SJSA1 (cell line): ENCODE measurements around the gene AIF1L. TPM values are rescaled to one million over a fixed set of nuclear protein-coding genes. Genes with fewer than 3 reads are reported as not detected.

ENCODE experiments used
- DNase-seq, 2 experiments: peaks; one replicate each; pipeline ENCODE4 v3.0.0-alpha.2; 2015 to 2020; ENCODE audit warnings: low spot score in 2 of 2, low read depth in 1 of 2
- H3K27ac ChIP-seq: fragments of 250-450 bp; sonication (Bioruptor Pico); 2 replicates; pipeline ENCODE4 v1.5.1; 2020; ENCODE audit warnings: mild to moderate bottlenecking, moderate library complexity
- H3K27me3 ChIP-seq: fragments of 250-450 bp; sonication (Bioruptor Pico); replicated peaks from 2 replicates; pipeline ENCODE4 v1.5.1; 2020; ENCODE audit warnings: mild to moderate bottlenecking, moderate library complexity
- H3K36me3 ChIP-seq: fragments of 250-450 bp; sonication (Bioruptor Pico); 2 replicates; pipeline ENCODE4 v1.5.1; 2020; ENCODE audit warnings: mild to moderate bottlenecking
- H3K4me1 ChIP-seq: fragments of 250-450 bp; sonication (Bioruptor Pico); replicated peaks from 2 replicates; pipeline ENCODE4 v1.6.1; 2021; ENCODE audit warnings: mild to moderate bottlenecking
- H3K4me3 ChIP-seq: fragments of 250-450 bp; sonication (Bioruptor Pico); 2 replicates; pipeline ENCODE4 v1.5.1; 2020; ENCODE audit warnings: mild to moderate bottlenecking
- H3K9me3 ChIP-seq: fragments of 250-450 bp; sonication (Bioruptor Pico); replicated peaks from 2 replicates; pipeline ENCODE4 v1.5.1; 2020; ENCODE audit warnings: mild to moderate bottlenecking
- total RNA-seq: library from RNA; depleted of rRNA; stranded (reverse); fragments of >200 nt; shearing (Covaris generic); gene quantifications from 2 replicates; pipeline ENCODE4 v1.2.3, GENCODE V29; 2014

The AIF1L gene
- total RNA-seq, 1 experiment from 2014 or later = 0.61 TPM

DNA sequence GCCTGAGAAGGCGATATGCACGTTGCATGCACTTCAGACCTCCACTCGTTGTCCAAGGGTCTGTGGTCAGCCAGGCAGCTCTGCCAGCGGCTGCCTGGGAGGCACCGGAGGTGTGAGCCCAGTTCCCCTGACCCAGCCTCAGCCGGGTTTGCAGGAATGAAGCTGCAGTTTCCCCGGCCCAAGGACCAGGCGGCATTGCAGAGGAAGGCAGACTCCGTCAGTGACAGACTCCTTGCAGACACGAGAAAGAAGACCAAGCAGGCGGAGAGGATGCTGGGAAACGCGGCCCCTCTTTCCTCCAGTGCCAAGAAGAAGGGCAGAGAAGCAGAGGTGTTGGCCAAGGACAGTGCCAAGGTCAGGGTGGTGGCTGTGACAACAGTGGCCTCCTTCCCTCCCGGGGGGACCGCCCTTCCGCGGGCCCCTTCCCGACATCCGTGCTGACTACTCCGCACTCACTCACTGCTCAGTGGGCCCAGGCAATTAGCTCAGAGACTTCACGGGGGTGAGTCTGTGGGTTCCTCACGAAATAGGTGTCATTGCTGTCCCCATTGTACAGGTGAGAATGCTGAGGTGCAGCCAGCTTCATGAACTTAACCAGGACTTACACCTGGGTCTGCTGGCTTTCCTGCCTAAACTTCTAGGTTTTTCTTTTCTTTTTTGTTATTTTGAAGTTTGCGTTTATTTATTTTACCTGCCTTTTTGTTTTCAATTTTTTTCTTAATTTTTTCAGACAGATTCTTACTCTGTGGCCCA lies 10.8 kb upstream of the AIF1L start:
- no peak overlapping the region for H3K27ac ChIP-seq
- no peaks in the 10 kb centered on the region for H3K4me1 ChIP-seq
- no peak for DNase-seq
- H3K36me3 ChIP-seq = no peaks in the 10 kb centered on the region
- H3K9me3 ChIP-seq = no peaks in the 10 kb centered on the region
- H3K27me3 ChIP-seq = peaks cover 17% of the 10 kb centered on the region
- no peak overlapping the region for H3K4me3 ChIP-seq

- no peak for DNase-seq
- Histone ChIP-seq H3K27ac (no peak overlapping the region), H3K4me1 (no peaks in the 10 kb centered on the region), H3K4me3 (no peak overlapping the region), H3K27me3 (peaks cover 17% of the 10 kb centered on the region), H3K36me3 (no peaks in the 10 kb centered on the region), H3K9me3 (no peaks in the 10 kb centered on the region)
These were observed 8.9 kb upstream of the AIF1L start for GRCh38 chr9:131087354-131087893.

DNA sequence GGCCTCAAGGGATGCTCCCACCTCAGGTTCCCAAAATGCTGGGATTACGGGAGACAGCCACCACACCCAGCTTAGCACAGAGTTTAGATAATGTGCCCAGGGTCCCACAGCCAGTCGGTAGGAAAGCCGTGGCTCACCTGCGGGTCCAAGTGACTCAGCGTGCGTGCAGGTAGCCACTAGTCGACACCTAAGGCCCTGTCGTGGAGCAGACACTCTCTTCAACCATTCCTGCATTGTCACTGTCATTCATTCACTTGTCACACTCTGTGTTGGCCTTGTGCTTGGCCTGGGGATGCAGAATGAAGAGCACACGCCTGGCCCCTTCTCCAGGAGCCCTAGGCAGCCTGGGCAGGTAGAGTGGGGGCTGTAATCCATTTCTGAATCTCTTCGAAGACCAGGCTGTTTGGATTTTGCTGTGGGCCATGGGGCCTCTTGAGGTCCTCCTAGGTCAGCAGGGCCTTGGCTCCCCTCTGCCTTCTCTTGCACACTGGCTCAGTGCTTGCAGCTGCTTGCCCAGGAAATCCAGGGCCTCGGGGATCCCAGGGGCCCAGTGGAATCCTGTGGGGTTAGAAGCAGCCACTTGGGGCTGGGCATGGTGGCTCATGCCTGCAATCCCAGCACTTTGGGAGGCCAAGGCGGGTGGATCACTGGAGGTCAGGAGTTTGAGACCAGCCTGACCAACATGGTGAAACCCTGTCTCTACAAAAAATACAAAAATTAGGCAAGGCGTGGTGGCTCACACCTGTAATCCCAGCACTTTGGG lies 6.1 kb upstream of the AIF1L start:
- no peak for DNase-seq

DNA sequence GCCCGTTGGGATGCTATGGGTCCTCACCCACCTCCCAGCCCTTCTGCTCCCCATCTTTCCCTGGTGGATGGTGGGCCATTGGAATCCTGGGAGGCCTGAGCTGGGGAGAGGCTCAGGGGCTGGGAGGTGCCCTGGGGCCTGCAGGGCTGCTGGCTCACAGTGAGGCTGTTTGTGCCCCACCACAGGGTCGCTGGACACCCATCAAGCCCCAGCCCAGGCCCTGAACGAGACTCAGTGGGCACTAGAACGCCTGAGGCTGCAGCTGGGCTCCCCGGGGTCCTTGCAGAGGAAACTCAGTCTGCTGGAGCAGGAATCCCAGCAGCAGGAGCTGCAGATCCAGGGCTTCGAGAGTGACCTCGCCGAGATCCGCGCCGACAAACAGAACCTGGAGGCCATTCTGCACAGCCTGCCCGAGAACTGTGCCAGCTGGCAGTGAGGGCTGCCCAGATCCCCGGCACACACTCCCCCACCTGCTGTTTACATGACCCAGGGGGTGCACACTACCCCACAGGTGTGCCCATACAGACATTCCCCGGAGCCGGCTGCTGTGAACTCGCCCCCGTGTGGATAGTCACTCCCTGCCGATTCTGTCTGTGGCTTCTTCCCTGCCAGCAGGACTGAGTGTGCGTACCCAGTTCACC lies 4.9 kb upstream of the AIF1L start:
- H3K4me3 ChIP-seq = no peak overlapping the region
- H3K27me3 ChIP-seq = peaks cover 25% of the 10 kb centered on the region
- DNase-seq = no peak
- H3K4me1 ChIP-seq = no peaks in the 10 kb centered on the region
- no peaks in the 10 kb centered on the region for H3K9me3 ChIP-seq
- no peaks in the 10 kb centered on the region for H3K36me3 ChIP-seq
- no peak overlapping the region for H3K27ac ChIP-seq

More for the DNA sequence above, 6.1 kb upstream of the AIF1L start:
- Histone ChIP-seq H3K27me3 (peaks cover 20% of the 10 kb centered on the region), H3K9me3 (no peaks in the 10 kb centered on the region), H3K36me3 (no peaks in the 10 kb centered on the region), H3K27ac (no peak overlapping the region), H3K4me1 (no peaks in the 10 kb centered on the region), H3K4me3 (no peak overlapping the region)

DNA sequence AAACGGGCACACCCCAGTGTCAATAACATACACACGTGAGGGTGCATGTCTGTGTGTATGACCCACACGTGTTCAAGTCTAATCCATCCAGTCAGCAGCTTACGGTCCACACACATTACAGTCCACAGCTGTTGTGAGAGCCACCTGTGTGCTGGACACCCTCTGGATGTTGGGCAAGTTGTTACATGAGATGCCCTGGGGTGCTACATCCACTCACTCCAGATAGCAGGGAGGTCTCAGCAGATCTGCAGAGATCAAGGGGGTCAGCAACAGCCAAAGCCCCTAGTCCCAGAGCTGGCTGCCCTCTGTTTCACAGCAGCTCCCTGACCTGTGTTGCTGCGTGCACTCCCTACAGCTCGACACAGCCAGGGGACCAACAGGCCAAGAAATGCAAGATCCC lies 4.3 kb upstream of the AIF1L start:
- no peaks in the 10 kb centered on the region for H3K4me1 ChIP-seq
- no peaks in the 10 kb centered on the region for H3K36me3 ChIP-seq
- H3K27ac ChIP-seq = no peak overlapping the region
- DNase-seq = no peak
- H3K9me3 ChIP-seq = no peaks in the 10 kb centered on the region
- no peak overlapping the region for H3K4me3 ChIP-seq
- H3K27me3 ChIP-seq = peaks cover 31% of the 10 kb centered on the region

- H3K4me1 ChIP-seq = no peaks in the 10 kb centered on the region
- peaks cover 37% of the 10 kb centered on the region for H3K27me3 ChIP-seq
- H3K36me3 ChIP-seq = no peaks in the 10 kb centered on the region
- no peak overlapping the region for H3K27ac ChIP-seq
- H3K4me3 ChIP-seq = no peak overlapping the region
- no peak for DNase-seq
- H3K9me3 ChIP-seq = no peaks in the 10 kb centered on the region
These were observed 3.5 kb upstream of the AIF1L start for GRCh38 chr9:131092548-131093440.

- H3K9me3 ChIP-seq = no peaks in the 10 kb centered on the region
- H3K27ac ChIP-seq = no peak overlapping the region
- no peaks in the 10 kb centered on the region for H3K4me1 ChIP-seq
- peaks cover 39% of the 10 kb centered on the region for H3K27me3 ChIP-seq
- no peaks in the 10 kb centered on the region for H3K36me3 ChIP-seq
- DNase-seq = no peak
- H3K4me3 ChIP-seq = no peak overlapping the region
These were observed 2.3 kb upstream of the AIF1L start for GRCh38 chr9:131094015-131094414.

- Histone ChIP-seq H3K36me3 (no peaks in the 10 kb centered on the region), H3K4me3 (no peak overlapping the region), H3K27ac (no peak overlapping the region), H3K9me3 (no peaks in the 10 kb centered on the region), H3K27me3 (peaks cover 39% of the 10 kb centered on the region), H3K4me1 (no peaks in the 10 kb centered on the region)
- no peak for DNase-seq
These were observed 1.7 kb upstream of the AIF1L start for GRCh38 chr9:131094622-131095021.

DNA sequence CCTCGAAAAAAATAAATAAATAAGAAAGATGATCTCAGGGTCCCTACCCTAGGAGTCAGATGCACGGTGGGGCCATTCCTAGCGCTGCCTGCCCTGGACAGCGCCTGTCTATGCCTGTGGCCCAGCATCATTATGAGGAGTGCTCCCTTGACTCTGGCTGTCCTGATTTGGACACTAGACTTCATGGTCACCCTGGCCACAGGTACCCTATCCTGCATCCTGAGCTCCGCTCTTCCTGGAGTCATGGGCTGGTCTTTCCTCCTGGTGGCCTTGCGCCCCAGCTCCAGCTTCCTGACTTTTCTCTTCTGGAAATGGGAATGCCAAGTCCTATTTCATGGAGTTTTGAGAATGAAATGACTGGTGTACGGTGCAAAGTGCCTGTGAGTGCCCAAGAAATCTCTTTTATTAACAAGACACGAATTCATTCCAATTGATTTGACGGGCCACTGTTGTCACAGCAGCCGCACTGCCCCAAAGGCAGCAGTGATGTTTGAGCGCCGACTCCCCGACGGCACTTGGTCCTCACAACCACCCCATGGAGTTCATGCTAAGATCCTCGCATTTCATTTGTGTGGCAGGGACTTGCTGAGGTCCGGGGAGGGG lies 564 bp upstream of the AIF1L start:
- no peaks in the 10 kb centered on the region for H3K36me3 ChIP-seq
- H3K4me1 ChIP-seq = peaks cover 9% of the 10 kb centered on the region
- no peaks in the 10 kb centered on the region for H3K9me3 ChIP-seq
- no peak for DNase-seq
- H3K27me3 ChIP-seq = peaks cover 39% of the 10 kb centered on the region
- H3K27ac ChIP-seq = no peak overlapping the region
- no peak overlapping the region for H3K4me3 ChIP-seq

DNA sequence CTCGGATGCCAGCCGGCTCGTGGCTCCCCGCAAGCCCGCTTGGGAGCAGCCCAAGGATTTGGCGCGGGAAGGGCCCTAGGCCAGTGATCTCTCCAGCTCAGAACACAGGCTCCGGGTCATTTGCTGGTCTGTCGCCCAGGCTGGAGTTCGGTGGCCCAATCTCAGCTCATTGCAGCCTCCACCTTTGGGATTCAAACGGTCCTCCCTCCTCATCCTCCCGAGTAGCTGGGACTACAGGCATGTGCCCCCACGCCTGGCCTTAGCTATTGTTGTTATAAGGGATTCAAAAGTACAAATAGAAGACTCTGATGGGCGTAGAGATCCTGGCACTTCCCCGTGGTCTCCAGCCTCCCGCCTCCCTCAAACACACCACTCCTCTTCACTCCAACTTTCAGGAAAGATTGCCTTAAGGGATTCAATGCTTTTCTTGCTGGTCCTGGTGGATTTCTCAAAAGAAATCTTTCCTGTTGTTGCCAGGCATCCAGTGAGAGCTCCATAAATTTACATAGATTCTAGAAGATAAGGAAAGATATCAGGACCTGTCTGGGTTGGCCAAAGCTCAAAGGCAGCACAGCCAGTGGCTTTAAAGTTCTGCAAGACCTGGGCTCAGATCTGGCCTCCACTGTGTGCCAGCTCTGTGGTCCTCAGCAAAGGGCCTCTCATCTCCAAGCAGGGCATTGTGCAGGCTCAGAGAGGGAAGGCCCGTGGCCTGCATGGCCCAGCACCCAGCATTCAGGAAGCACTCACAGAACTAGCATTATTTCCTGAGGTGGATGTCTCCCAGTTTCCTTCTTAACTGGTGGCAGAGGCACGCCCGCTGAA lies 1.0 kb downstream of the AIF1L start:
- Histone ChIP-seq H3K36me3 (no peaks in the 10 kb centered on the region), H3K4me3 (no peak overlapping the region), H3K27me3 (peaks cover 39% of the 10 kb centered on the region), H3K4me1 (peaks cover 11% of the 10 kb centered on the region), H3K27ac (no peak overlapping the region), H3K9me3 (no peaks in the 10 kb centered on the region)
- no peak for DNase-seq

DNA sequence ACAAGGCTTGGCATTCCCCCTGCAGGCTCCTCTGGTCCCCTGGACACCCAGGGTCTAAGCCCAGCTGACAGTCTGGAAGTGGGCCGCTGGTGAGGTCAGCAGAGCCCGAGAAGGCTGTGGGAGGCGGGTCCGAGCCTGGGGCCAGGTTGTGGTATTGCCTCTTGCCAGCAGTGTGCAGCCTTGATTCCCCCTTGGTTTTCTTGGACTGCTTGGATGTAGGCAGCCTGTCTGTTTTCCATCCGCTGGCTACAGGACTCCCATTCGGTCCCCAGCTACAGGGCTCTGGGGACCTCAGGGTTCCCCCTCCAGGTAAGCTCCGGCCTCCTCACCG lies 1.6 kb downstream of the AIF1L start:
- Histone ChIP-seq H3K4me3 (no peak overlapping the region), H3K27me3 (peaks cover 39% of the 10 kb centered on the region), H3K36me3 (no peaks in the 10 kb centered on the region), H3K27ac (no peak overlapping the region), H3K4me1 (peaks cover 11% of the 10 kb centered on the region), H3K9me3 (no peaks in the 10 kb centered on the region)
- DNase-seq = no peak

DNA sequence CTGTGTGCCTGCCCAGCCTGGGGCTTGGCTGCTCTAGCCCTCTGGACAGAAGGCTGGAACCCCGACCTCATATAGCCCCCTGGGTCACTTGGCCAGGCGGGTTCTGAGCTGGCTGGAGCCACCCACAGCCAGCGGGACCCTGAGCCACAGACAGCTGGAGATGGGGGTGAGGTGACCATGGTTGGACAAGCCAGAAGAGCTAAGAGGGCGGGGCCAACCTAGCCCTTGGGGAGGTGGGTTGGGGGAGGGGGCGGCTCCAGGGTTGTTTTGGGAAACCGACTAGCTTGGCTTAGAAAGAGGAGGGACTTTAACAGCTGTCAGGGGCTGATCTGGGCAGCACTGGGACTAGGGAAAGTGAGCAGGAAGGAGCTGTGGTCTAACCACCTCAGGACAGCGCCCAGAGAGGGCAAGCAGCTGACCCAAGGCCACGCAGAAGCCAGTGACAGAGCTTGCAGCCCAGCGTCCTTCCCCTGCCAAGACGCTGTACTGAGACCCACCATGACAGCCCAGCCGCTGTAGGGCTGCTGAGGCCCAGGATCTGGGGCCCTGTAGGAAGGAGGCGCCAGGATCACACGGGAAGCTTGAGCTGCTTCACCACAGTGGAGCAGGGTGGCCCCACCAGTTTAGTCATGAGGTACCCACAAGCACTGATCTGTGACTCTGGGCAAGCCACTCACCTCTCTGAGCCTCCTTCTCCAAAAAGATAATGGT lies 2.2 kb downstream of the AIF1L start:
- no peaks in the 10 kb centered on the region for H3K9me3 ChIP-seq
- no peak overlapping the region for H3K27ac ChIP-seq
- peaks cover 11% of the 10 kb centered on the region for H3K4me1 ChIP-seq
- H3K36me3 ChIP-seq = no peaks in the 10 kb centered on the region
- peaks cover 39% of the 10 kb centered on the region for H3K27me3 ChIP-seq
- no peak for DNase-seq
- H3K4me3 ChIP-seq = no peak overlapping the region
